GM19025 (cell line): ENCODE measurements around the gene SERPINA3.

Source experiments
- ATAC-seq: cut with Tn5 transposase; IDR thresholded peaks from one replicate; pipeline ENCODE4 v1.9.1; 2021; ENCODE audit warnings: mild to moderate bottlenecking, low read depth, moderate library complexity; ENCODE audit not compliant: unreplicated experiment

Gene SERPINA3

GRCh38 chr14:94650806-94651805, 38.9 kb downstream of the SERPINA3 start:
- no peak for ATAC-seq

DNA sequence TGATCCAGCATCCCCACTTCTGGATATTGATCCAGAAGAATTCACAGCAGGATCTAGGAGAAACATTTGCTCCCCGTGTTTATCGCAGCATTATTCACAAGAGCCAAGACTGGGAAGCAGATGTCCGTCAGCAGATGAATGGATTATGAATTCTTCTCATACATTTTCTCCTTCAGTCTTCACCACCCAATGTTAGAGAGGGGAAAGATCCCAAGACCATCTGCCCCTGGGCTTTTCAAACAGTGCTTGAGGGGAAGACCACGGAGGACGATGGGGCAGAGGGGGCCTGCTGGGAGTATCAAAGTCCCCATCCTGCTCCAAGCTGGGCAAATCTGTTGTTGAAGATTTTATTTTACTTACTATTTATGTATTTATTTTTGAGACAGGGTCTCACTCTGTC, 41.1 kb downstream of the SERPINA3 start:
- no peak for ATAC-seq

GRCh38 chr14:94654071-94654861, 42.1 kb downstream of the SERPINA3 start:
- ATAC-seq = no peak

DNA sequence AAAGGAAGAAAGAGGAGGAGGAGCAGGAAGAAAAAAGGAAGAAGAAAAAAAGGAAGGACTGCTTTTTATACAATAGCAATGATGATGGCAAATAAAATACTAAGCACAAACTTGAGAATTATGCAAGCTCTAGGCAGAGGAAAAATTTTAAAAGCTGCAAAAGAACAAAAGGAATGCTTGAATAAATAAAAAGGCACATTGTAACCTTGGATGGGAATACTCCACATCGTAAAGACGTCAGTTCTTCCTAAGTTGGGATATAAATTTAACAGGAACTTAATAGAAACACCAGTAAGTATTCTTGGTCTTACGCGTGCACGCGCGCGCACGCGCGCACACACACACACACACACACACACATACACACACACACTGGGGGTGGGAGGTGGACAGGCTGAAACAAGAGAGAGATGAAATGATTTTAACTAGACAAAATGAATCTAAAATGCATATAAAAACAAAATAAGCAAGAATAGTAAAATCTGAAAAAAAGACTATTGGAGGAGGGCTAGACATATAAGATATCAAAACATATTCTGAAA, 43.0 kb downstream of the SERPINA3 start:
- ATAC-seq = no peak

- no peak for ATAC-seq
Observed at GRCh38 chr14:94656043-94656442, 43.9 kb downstream of the SERPINA3 start.

DNA sequence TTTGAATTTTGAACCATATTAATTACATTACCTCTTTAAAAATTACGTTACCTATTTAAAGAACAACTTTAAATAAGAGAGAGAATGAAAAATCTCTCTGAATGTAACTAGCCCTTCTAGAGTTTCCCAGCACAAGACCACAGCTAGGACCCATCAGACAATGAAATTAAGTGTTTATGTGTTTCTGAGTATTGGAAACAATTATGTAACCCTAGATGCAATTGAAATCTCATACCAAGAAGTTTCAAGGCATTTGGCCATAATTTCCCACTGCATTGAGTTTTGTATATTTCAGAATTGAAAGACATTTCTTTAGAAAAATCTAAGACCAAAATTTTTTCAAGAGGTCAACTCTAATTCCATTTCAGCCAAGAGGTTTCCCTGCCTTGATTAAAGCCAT, 47.1 kb downstream of the SERPINA3 start:
- no peak for ATAC-seq

GRCh38 chr14:94659901-94660300, 47.7 kb downstream of the SERPINA3 start:
- ATAC-seq = no peak

DNA sequence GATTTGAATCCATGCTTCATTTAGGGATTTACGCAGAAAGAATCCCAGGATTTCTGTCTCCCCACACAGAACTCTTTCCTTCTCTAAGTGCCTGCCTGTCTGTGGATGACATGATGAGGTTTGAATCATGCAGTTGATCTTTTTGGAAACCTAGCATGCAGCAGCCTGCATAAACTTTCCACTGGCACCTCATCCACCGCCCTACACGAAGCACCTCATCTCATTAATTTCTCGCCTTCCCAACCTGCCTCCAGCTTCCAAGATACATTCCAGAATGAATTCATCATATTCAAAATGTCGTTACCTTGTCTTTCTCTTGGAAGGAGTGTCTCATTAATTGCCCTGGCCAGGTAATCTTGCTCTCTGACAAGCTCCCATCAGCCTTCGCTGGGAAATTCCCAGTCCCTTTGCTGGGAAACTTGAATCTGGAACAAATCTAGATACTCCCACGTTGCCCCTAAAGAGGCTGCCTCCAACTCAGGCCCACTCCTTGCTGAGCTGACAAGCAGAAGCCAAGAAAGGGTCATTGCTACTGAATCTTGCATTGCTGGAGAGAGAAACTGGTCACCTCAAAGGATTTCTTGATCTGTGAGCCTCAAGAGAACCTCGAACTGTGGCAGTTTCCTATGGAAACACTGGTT, 48.2 kb downstream of the SERPINA3 start:
- ATAC-seq = no peak

- no peak for ATAC-seq
Observed at GRCh38 chr14:94663538-94663937, 51.3 kb downstream of the SERPINA3 start.

DNA sequence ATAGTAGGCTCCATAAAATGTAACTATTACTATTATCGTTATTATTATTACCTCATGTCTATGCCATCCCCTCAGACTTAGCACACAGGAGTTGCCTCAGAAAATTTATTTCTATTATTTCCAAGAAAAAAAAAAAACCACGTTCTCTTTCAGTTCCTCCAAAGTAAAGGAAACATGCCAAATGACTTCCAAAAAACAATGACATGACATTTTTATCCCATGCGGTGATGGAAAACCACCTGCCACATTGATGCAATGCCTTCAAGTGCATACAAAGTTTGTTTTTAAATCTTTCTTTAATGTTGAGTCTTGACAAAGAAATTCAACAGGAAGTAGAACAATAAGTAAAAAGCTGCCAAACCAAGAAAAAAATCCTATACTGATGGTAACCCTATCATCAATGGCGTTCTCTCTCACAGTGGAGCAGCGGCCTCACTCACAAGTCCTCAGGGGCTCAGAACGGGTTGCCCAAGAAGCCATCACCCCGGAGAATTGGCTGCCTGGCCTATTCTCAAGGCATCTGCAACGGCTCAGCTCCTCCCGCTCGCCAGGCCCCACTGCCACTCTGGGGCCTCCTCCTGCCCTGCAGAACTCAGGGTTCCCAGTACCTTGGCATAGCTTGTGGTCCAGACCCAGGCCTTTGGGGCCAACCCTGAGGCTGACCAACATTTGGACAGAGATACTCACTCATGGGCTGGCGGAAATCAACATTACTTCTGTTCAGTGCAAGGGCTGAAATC, 51.9 kb downstream of the SERPINA3 start:
- no peak for ATAC-seq

- no peak for ATAC-seq
Observed at GRCh38 chr14:94665121-94665520, 52.9 kb downstream of the SERPINA3 start.

DNA sequence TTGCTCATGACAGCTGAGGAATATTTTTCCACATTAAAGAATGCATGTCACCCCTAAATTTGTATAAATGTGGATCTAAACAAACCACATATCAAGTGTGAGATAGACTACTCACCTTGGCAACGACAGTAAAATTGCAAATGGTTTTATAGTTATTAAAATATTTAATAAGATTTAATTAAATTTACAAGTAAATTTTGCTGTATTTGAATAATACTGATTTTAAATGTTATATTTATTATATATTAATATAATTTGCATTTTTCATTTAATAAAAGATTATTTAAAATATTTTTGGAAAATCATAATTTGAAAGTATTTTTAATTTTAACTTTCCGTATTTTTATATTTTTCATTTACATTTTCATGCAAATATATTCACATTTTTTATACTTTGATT, 53.4 kb downstream of the SERPINA3 start:
- no peak for ATAC-seq

- ATAC-seq = no peak
Observed at GRCh38 chr14:94670692-94671285, 58.6 kb downstream of the SERPINA3 start.

- ATAC-seq = no peak
Observed at GRCh38 chr14:94671870-94672444, 59.8 kb downstream of the SERPINA3 start.

GRCh38 chr14:94673071-94673470, 60.9 kb downstream of the SERPINA3 start:
- ATAC-seq = no peak
